ENCODE measurements around the gene HSPBP1. TPM values are rescaled to one million over a fixed set of nuclear protein-coding genes. Genes with fewer than 3 reads are reported as not detected.

Gene HSPBP1
- total RNA-seq, 1 experiment from 2014 or later, result 83.4 TPM

- ChIA-PET CTCF (no interaction called here), POLR2A (ENCODE audit: low non-redundant PET) (no interaction called here)
- Histone ChIP-seq H3K36me3 (ENCODE audit: insufficient read depth, low read length, poor library complexity, severe bottlenecking) (peaks cover 14% of the 10 kb centered on the region), H3K27me3 (replicated peaks; ENCODE audit: insufficient read depth, low read depth, low read length, poor library complexity) (no peaks in the 10 kb centered on the region), H3K27ac (ENCODE audit: low read depth, low read length, poor library complexity, severe bottlenecking) (no peak overlapping the region), H3K4me1 (ENCODE audit: insufficient read depth, low read length, poor library complexity, severe bottlenecking) (no peaks in the 10 kb centered on the region), H3K9me3 (ENCODE audit: low read depth, low read length, poor library complexity, severe bottlenecking) (no peaks in the 10 kb centered on the region), H3K4me3 (ENCODE audit: low read depth, low read length, poor library complexity, severe bottlenecking) (no peak overlapping the region)
- no TSS peak for BruUV-seq (replicated peaks)
- no peak for DNase-seq (ENCODE audit: low spot score)
- intact Hi-C loops (cut with micrococcal nuclease; ENCODE audit: unreplicated experiment), result no loop called here
- TF ChIP-seq EZH2 (IDR thresholded peaks at IDR 0.05; ENCODE audit: borderline replicate concordance, low read depth, low read length, poor library complexity, severe bottlenecking) (no peak), CTCF (conservative IDR thresholded peaks at IDR 0.05; ENCODE audit: low read depth, low read length) (no peak)
Measured at GRCh38 chr19:55311397-55311796, 31.5 kb upstream of the HSPBP1 start.

- DNase-seq (ENCODE audit: low spot score), result no peak
- no TSS peak for BruUV-seq (replicated peaks)
- TF ChIP-seq CTCF (conservative IDR thresholded peaks at IDR 0.05; ENCODE audit: low read depth, low read length) (no peak), EZH2 (IDR thresholded peaks at IDR 0.05; ENCODE audit: borderline replicate concordance, low read depth, low read length, poor library complexity, severe bottlenecking) (no peak)
Measured at GRCh38 chr19:55310498-55310897, 30.6 kb upstream of the HSPBP1 start.

GRCh38 chr19:55309448-55309847 is 29.5 kb upstream of the HSPBP1 start:
- TF ChIP-seq EZH2 (IDR thresholded peaks at IDR 0.05; ENCODE audit: borderline replicate concordance, low read depth, low read length, poor library complexity, severe bottlenecking) (no peak), CTCF (conservative IDR thresholded peaks at IDR 0.05; ENCODE audit: low read depth, low read length) (no peak)
- Histone ChIP-seq H3K36me3 (ENCODE audit: insufficient read depth, low read length, poor library complexity, severe bottlenecking) (peaks cover 32% of the 10 kb centered on the region), H3K27ac (ENCODE audit: low read depth, low read length, poor library complexity, severe bottlenecking) (no peak overlapping the region), H3K9me3 (ENCODE audit: low read depth, low read length, poor library complexity, severe bottlenecking) (no peaks in the 10 kb centered on the region), H3K4me1 (ENCODE audit: insufficient read depth, low read length, poor library complexity, severe bottlenecking) (no peaks in the 10 kb centered on the region), H3K27me3 (replicated peaks; ENCODE audit: insufficient read depth, low read depth, low read length, poor library complexity) (no peaks in the 10 kb centered on the region), H3K4me3 (ENCODE audit: low read depth, low read length, poor library complexity, severe bottlenecking) (no peak overlapping the region)
- intact Hi-C loops (cut with micrococcal nuclease; ENCODE audit: unreplicated experiment), result loop anchor here (10.0 kb wide), 1 partner anchor 75 kb away; the partner anchor contains the start of genes RPL28 and TMEM238
- no peak for DNase-seq (ENCODE audit: low spot score)
- no TSS peak for BruUV-seq (replicated peaks)
- CTCF ChIA-PET, result no interaction called here
- POLR2A ChIA-PET (ENCODE audit: low non-redundant PET), result no interaction called here

More at GRCh38 chr19:55310498-55310897, 30.6 kb upstream of the HSPBP1 start:
- ChIA-PET POLR2A (ENCODE audit: low non-redundant PET) (no interaction called here), CTCF (no interaction called here)
- no peak overlapping the region for H3K27ac ChIP-seq (ENCODE audit: low read depth, low read length, poor library complexity, severe bottlenecking)
- H3K9me3 ChIP-seq (ENCODE audit: low read depth, low read length, poor library complexity, severe bottlenecking), result no peaks in the 10 kb centered on the region
- no peaks in the 10 kb centered on the region for H3K4me1 ChIP-seq (ENCODE audit: insufficient read depth, low read length, poor library complexity, severe bottlenecking)
- peaks cover 23% of the 10 kb centered on the region for H3K36me3 ChIP-seq (ENCODE audit: insufficient read depth, low read length, poor library complexity, severe bottlenecking)
- no peak overlapping the region for H3K4me3 ChIP-seq (ENCODE audit: low read depth, low read length, poor library complexity, severe bottlenecking)
- H3K27me3 ChIP-seq (replicated peaks; ENCODE audit: insufficient read depth, low read depth, low read length, poor library complexity), result no peaks in the 10 kb centered on the region
- intact Hi-C loops (cut with micrococcal nuclease; ENCODE audit: unreplicated experiment), result no loop called here

All from A673 (cell line).